Tibial artery (tissue), 4 donors: Measurements from ENCODE around the gene CDK7.

ENCODE experiments used
- DNase-seq, 2 donors: peaks; one replicate each; pipeline ENCODE4 v3.0.0-alpha.2; 2019
- H3K27ac ChIP-seq, 2 donors: fragments of 200-600 bp; sonication (generic) in 1 of 2; 1 replicate in 1 of 2; 2 replicates in 1 of 2; pipeline ENCODE4 v1.5.1; 2018 to 2019; ENCODE audit warnings: mild to moderate bottlenecking in 1 of 2
- H3K27me3 ChIP-seq, 2 donors: fragments of 200-600 bp; sonication (generic) in 1 of 2; one replicate each; pipeline versions ENCODE4 v1.5.1 to v1.6.0; 2016 to 2019
- H3K36me3 ChIP-seq, 3 donors: fragments of 200-600 bp; sonication (generic) in 2 of 3; one replicate each; pipeline ENCODE4 v1.5.1; 2016 to 2019; ENCODE audit warnings: mild to moderate bottlenecking in 2 of 3
- H3K4me1 ChIP-seq, 4 donors: fragments of 200-600 bp; sonication (generic) in 2 of 4; 1 replicate in 3 of 4; 2 replicates in 1 of 4; pipeline ENCODE4 v1.5.1; 2016 to 2019
- H3K4me3 ChIP-seq, 2 donors: fragments of 200-600 bp; sonication (generic) in 1 of 2; 1 replicate in 1 of 2; 2 replicates in 1 of 2; pipeline ENCODE4 v1.5.1; 2018 to 2019; ENCODE audit warnings: mild to moderate bottlenecking in 2 of 2
- H3K9me3 ChIP-seq, 3 donors: fragments of 200-600 bp; sonication (generic) in 1 of 3; one replicate each; pipeline ENCODE4 v1.5.1; 2016 to 2019
- intact Hi-C: fragments of 100-400 bp; cut with DNase I; formaldehyde crosslinking; loops from one replicate; pipeline ENCODE4 v1.15.0; 2023; ENCODE audit warnings: low total_unique reads
- TF ChIP-seq, protein P1 (sequence below), 2 experiments: fragments of 200-600 bp in 1 of 2; fragments of 450-650 bp in 1 of 2; IDR thresholded peaks; one replicate each; pipeline ENCODE4 v1.5.1; 2017 to 2019; ENCODE audit warnings: antibody characterized with exemption in 2 of 2, mild to moderate bottlenecking in 1 of 2, moderate library complexity in 1 of 2

The CDK7 gene

DNA sequence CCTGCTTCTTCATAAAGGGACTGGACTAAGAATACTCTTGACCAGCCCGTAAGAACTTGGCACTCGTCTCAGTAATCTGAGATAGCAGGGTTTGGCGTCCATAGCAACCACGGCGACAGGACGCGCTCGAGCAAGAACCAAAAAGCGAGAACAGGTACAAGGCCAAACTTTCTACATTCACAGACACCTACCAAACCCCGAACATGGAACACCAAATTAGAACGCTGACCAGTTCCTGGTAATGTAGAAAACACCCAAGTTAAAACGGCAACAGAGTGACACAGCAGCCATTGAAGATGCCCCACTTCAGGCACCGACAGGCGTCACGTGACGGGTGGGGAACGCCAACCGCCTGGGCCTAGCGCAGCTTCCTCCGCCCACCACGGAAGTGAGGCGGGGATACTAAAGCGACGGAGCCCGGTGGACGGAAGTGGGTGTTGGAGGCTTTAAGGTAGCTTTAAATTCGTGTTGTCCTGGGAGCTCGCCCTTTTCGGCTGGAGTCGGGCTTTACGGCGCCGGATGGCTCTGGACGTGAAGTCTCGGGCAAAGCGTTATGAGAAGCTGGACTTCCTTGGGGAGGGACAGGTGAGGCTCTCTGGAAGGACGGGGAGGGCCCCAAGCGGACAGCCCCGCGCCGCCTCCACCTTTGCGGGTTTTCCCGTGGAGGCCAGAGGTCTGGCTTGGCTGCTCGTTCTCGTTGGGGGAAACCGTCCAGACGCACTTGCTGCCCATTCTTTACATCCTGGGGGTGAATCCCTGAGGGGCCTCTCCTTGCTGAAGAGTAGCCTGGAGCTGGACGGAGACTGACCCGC lies at the start of gene CDK7:
Gene CDK7 (plus strand): TSS at position 430 of the 812 bp plus-strand sequence. CDS start 90 bp downstream, at position 520.
- peak; percentile 94 to 96 for DNase-seq
- intact Hi-C loops = loop anchor here (1.0 to 10.0 kb wide), 2 partner anchors 16 to 130 kb away; partner anchors contain the start of genes AK6, RAD17 and TAF9
- peaks cover 0 to 14% (median 5%) of the 10 kb centered on the region in 3 donors for H3K36me3 ChIP-seq
- H3K4me1 ChIP-seq = peaks cover 0 to 51% (median 20%) of the 10 kb centered on the region in 4 donors
- no peaks in the 10 kb centered on the region for H3K9me3 ChIP-seq
- peak within 1 kb of the TSS; percentile 88 to 89 for H3K27ac ChIP-seq
- no peaks in the 10 kb centered on the region for H3K27me3 ChIP-seq
- TF ChIP-seq, protein P1, sequence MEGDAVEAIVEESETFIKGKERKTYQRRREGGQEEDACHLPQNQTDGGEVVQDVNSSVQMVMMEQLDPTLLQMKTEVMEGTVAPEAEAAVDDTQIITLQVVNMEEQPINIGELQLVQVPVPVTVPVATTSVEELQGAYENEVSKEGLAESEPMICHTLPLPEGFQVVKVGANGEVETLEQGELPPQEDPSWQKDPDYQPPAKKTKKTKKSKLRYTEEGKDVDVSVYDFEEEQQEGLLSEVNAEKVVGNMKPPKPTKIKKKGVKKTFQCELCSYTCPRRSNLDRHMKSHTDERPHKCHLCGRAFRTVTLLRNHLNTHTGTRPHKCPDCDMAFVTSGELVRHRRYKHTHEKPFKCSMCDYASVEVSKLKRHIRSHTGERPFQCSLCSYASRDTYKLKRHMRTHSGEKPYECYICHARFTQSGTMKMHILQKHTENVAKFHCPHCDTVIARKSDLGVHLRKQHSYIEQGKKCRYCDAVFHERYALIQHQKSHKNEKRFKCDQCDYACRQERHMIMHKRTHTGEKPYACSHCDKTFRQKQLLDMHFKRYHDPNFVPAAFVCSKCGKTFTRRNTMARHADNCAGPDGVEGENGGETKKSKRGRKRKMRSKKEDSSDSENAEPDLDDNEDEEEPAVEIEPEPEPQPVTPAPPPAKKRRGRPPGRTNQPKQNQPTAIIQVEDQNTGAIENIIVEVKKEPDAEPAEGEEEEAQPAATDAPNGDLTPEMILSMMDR (IDR thresholded peaks at IDR 0.05) = no peak
- H3K4me3 ChIP-seq = peak within 1 kb of the TSS; percentile 84 to 88

DNA sequence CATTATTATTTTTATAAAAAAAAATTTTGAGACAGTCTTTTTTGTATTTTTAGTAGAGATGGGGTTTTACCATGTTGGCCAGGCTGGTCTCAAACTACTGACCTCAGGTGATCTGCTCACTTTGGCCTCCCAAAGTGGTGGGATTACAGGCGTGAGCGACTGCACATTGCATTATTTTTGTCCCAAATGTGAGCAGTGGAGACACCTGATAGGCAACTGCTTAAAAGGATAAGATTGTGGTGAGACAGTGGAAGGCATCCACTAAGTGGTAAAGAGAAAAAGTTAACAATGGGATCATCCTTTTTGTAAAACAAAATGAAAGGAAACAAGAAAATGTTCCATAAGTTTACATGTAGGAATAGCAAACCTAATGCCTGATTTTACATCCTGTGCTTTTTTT lies 47.3 kb upstream of the CDK7 start:
- no peaks in the 10 kb centered on the region for H3K9me3 ChIP-seq
- no peak overlapping the region for H3K27ac ChIP-seq
- intact Hi-C loops = no loop called here
- DNase-seq = no peak
- TF ChIP-seq, protein P1 (IDR thresholded peaks at IDR 0.05) = no peak
- no peak overlapping the region for H3K4me3 ChIP-seq
- peaks cover 0 to 15% (median 7%) of the 10 kb centered on the region in 4 donors for H3K4me1 ChIP-seq
- H3K27me3 ChIP-seq = no peaks in the 10 kb centered on the region
- H3K36me3 ChIP-seq = no peaks in the 10 kb centered on the region

DNA sequence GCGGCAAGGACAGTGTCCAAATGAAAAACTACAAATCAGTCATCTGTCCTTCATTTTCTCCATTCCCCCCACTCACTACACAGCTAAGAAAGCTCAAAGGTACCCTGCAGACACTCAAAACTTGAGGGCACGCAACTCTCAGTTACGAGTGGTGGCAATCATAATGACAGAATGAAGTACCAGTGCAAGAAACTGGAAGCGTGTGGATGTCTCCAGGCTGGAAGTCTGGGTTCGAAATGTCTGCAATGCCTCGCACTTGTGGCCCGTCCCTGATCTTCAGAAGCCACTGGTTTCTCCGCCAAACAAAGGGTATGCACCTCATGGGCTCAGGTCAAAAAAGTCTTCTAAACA lies 45.9 kb upstream of the CDK7 start:
- Histone ChIP-seq H3K9me3 (no peaks in the 10 kb centered on the region), H3K4me1 (peaks cover 0 to 15% (median 7%) of the 10 kb centered on the region in 4 donors), H3K36me3 (no peaks in the 10 kb centered on the region), H3K27me3 (no peaks in the 10 kb centered on the region), H3K27ac (peak overlapping the region; percentile 70 to 74), H3K4me3 (peak overlapping the region; percentile 65 to 69)
- intact Hi-C loops = no loop called here
- no peak for DNase-seq
- TF ChIP-seq, protein P1 (IDR thresholded peaks at IDR 0.05) = no peak

DNA sequence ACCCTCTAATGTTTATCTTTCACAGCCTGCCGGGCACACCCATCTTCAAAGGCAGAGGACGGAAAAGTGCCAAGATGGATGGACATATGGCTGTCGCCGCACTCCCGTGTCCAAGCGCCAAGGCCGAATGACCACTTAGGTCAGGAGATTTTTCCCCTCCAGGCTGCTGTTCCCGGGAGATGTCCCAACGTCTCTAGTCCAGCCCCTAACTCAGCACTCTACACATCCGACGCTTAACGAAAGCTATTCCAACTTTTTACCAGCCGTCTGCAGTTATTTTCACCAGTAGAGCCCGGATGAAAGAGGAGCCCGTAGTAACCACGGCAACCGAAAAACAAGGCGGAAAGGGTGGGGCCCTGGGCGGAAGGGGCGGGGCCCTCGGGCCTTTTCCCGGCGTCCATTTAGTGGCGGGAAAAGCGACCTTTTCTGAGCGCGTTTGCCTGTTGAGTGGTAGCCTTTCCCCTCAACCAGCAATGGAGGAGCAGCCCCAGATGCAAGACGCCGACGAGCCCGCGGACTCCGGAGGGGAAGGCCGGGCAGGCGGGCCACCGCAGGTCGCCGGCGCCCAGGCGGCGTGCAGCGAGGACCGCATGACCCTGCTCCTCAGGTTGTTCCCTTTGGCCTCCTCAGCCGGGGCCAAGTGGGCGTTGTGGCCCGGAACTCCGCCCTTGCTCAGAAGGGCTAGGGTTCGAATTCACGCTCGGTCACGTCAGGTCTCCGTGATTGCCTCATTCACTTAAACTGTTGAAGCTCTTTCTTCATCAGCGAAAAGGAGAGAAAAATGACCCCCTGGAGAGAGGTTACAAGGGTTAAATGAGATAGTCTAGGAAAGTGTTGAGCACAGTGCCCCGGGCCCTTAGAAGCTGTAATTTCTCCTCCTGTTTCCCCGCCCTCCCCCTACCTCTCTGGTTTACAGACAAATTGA lies 45.3 kb upstream of the CDK7 start, which contains the start of gene CENPH:
Gene CENPH (plus strand): TSS at position 422 of the 925 bp plus-strand sequence. CDS start 52 bp downstream, at position 474.
- TF ChIP-seq, protein P1 (IDR thresholded peaks at IDR 0.05) = no peak
- H3K9me3 ChIP-seq = no peaks in the 10 kb centered on the region
- H3K4me3 ChIP-seq = peak within 1 kb of the TSS; percentile 65 to 69
- peak within 1 kb of the TSS; percentile 70 to 74 for H3K27ac ChIP-seq
- no peaks in the 10 kb centered on the region for H3K27me3 ChIP-seq
- intact Hi-C loops = no loop called here
- H3K4me1 ChIP-seq = peaks cover 0 to 15% (median 7%) of the 10 kb centered on the region in 4 donors
- H3K36me3 ChIP-seq = no peaks in the 10 kb centered on the region
- peak; percentile 85 to 93 for DNase-seq

DNA sequence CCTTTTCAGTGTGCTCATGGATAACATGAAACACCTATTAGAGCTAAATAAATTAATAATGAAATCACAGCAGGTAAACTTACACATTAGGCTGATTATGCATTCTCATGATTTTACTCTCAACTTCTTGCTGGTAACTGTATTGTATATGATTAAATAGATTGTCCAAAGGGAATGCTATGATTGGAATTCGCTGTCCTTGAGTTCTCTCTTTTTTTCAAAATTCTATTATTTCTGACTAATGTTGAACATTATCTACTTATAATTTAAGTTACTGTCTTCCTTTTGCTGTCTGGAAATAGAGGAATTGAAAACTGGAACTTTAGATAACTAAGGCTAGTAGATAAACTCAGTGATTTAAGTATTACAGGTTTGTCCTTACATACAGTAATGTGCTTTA lies 32.2 kb upstream of the CDK7 start:
- H3K36me3 ChIP-seq = no peaks in the 10 kb centered on the region
- no peaks in the 10 kb centered on the region for H3K9me3 ChIP-seq
- TF ChIP-seq, protein P1 (IDR thresholded peaks at IDR 0.05) = no peak
- DNase-seq = no peak
- intact Hi-C loops = no loop called here
- H3K27me3 ChIP-seq = no peaks in the 10 kb centered on the region
- no peak overlapping the region for H3K27ac ChIP-seq
- no peak overlapping the region for H3K4me3 ChIP-seq
- no peaks in the 10 kb centered on the region for H3K4me1 ChIP-seq
